GM19372 (cell line): ENCODE data around the gene KTN1.

Source experiments
- ATAC-seq: cut with Tn5 transposase; IDR thresholded peaks from one replicate; pipeline ENCODE4 v1.9.1; 2021; ENCODE audit warnings: mild to moderate bottlenecking, low read depth, moderate library complexity; ENCODE audit not compliant: unreplicated experiment

Gene KTN1

GRCh38 chr14:55604900-55605418 is 25.0 kb downstream of the KTN1 start:
- no peak for ATAC-seq

GRCh38 chr14:55605793-55606192 is 25.8 kb downstream of the KTN1 start:
- ATAC-seq = no peak

- ATAC-seq = no peak
Measured at GRCh38 chr14:55607386-55607785, 27.4 kb downstream of the KTN1 start.

- ATAC-seq = no peak
Measured at GRCh38 chr14:55609681-55610080, 29.7 kb downstream of the KTN1 start.

GRCh38 chr14:55610713-55611370 is 30.8 kb downstream of the KTN1 start:
- ATAC-seq = no peak

- ATAC-seq = no peak
Measured at GRCh38 chr14:55611859-55612258, 31.9 kb downstream of the KTN1 start.

- ATAC-seq = no peak
Measured at GRCh38 chr14:55614304-55614703, 34.3 kb downstream of the KTN1 start.

GRCh38 chr14:55620277-55620676 is 40.3 kb downstream of the KTN1 start:
- ATAC-seq = no peak

- ATAC-seq = no peak
Measured at GRCh38 chr14:55620981-55621380, 41.0 kb downstream of the KTN1 start.

- no peak for ATAC-seq
Measured at GRCh38 chr14:55621391-55621790, 41.4 kb downstream of the KTN1 start.

- no peak for ATAC-seq
Measured at GRCh38 chr14:55624913-55625312, 44.9 kb downstream of the KTN1 start.

- no peak for ATAC-seq
Measured at GRCh38 chr14:55625481-55625880, 45.5 kb downstream of the KTN1 start.

- ATAC-seq = no peak
Measured at GRCh38 chr14:55626131-55626530, 46.1 kb downstream of the KTN1 start.

- ATAC-seq = no peak
Measured at GRCh38 chr14:55628426-55628825, 48.4 kb downstream of the KTN1 start.

- no peak for ATAC-seq
Measured at GRCh38 chr14:55638665-55639064, 58.7 kb downstream of the KTN1 start.

GRCh38 chr14:55641290-55641689 is 61.3 kb downstream of the KTN1 start:
- ATAC-seq = no peak

GRCh38 chr14:55641954-55642353 is 61.9 kb downstream of the KTN1 start:
- ATAC-seq = no peak

GRCh38 chr14:55645145-55645544 is 65.1 kb downstream of the KTN1 start:
- no peak for ATAC-seq

GRCh38 chr14:55645845-55646832 is 66.1 kb downstream of the KTN1 start:
- ATAC-seq = no peak

- no peak for ATAC-seq
Measured at GRCh38 chr14:55650992-55651391, 71.0 kb downstream of the KTN1 start.

GRCh38 chr14:55654243-55654642 is 74.2 kb downstream of the KTN1 start:
- ATAC-seq = no peak
